ENCODE data around the gene MYOC. TPM values are rescaled to one million over a fixed set of nuclear protein-coding genes. Genes with fewer than 3 reads are reported as not detected.

The MYOC gene
- total and polyA plus RNA-seq, 2 experiments from 2014 or later = not detected

DNA sequence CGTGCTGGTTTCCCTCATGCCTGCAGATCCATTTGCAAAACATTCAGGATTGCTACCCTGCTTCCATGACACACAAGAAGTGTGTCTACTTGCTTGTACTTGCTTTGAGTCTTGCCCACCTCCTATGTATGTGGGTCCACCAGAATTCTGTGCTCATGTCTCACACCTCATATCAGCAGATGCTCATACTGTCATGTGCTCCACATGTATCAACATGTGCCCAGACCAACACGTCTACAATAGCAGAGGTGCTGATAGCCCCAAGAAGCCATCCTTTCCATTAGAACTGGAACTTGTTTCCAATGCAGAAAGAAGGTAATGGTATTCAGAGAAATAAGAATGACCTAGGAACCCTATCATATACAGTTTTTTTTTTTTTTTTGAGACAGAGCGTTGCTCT lies 27.9 kb upstream of the MYOC start:
- no peak overlapping the region for H3K4me2 ChIP-seq (ENCODE audit: unreplicated experiment)
- H3K36me3 ChIP-seq (ENCODE audit: low read depth) = no peaks in the 10 kb centered on the region
- no peak overlapping the region for H3K4me3 ChIP-seq
- in situ Hi-C loops (cut with MboI) = no loop called here
- no peaks in the 10 kb centered on the region for H3F3A ChIP-seq (ENCODE audit: insufficient read depth)
- no peaks in the 10 kb centered on the region for H3K79me2 ChIP-seq (ENCODE audit: insufficient read depth)
- WGBS, 2 experiments (ENCODE audit: low coverage in 1 of 2, low lambda C conversion rate in 2 of 2, missing lambda C conversion rate in 2 of 2) = 72 to 81% methylated on average over 3 of the region's 3 CpGs
- no peaks in the 10 kb centered on the region for H4K20me1 ChIP-seq (ENCODE audit: insufficient read depth)
- no peak for DNase-seq
- no peak overlapping the region for H2AFZ ChIP-seq
- H3K9me2 ChIP-seq (ENCODE audit: insufficient read depth) = no peaks in the 10 kb centered on the region
- TF ChIP-seq EZH2 (IDR thresholded peaks at IDR 0.05; ENCODE audit: insufficient read depth, poor library complexity, severe bottlenecking) (no peak), EZH2phosphoT487 (IDR thresholded peaks at IDR 0.05; ENCODE audit: insufficient read depth, low read depth) (no peak)
- H3K27me3 ChIP-seq (replicated peaks; ENCODE audit: insufficient read depth) = no peaks in the 10 kb centered on the region
- no peak overlapping the region for H3K9ac ChIP-seq
- no peak overlapping the region for H3K27ac ChIP-seq
- H3K4me1 ChIP-seq (ENCODE audit: insufficient read depth) = no peaks in the 10 kb centered on the region
- no peaks in the 10 kb centered on the region for H3K9me3 ChIP-seq (ENCODE audit: low read depth)

DNA sequence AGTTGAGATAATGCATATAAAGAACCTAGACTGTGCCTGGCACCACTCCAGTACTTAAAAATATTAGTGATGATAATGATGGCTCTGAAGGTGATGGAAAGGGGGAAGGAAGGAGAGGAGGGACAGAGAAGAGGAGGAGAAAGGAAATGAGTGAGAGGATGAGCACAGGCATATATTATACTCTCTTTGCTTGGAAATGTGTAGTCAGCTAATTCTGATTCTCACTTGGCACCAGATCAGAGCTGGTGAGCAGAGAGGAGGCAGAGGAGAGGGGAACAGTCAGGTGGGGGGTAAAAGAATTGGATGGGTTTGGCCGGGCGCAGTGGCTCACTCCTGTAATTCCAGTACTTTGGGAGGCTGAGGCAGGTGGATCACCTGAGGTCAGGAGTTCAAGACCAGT lies 24.3 kb upstream of the MYOC start:
- Histone ChIP-seq H3K36me3 (ENCODE audit: low read depth) (no peaks in the 10 kb centered on the region), H3K9me2 (ENCODE audit: insufficient read depth) (no peaks in the 10 kb centered on the region), H4K20me1 (ENCODE audit: insufficient read depth) (no peaks in the 10 kb centered on the region), H3K4me1 (ENCODE audit: insufficient read depth) (no peaks in the 10 kb centered on the region), H3K27me3 (replicated peaks; ENCODE audit: insufficient read depth) (no peaks in the 10 kb centered on the region), H3K4me2 (ENCODE audit: unreplicated experiment) (no peak overlapping the region), H3K27ac (no peak overlapping the region), H3F3A (ENCODE audit: insufficient read depth) (no peaks in the 10 kb centered on the region), H3K79me2 (ENCODE audit: insufficient read depth) (no peaks in the 10 kb centered on the region), H3K9ac (no peak overlapping the region), H3K9me3 (ENCODE audit: low read depth) (no peaks in the 10 kb centered on the region), H2AFZ (no peak overlapping the region), H3K4me3 (no peak overlapping the region)
- DNase-seq = no peak
- WGBS, 2 experiments (ENCODE audit: low coverage in 1 of 2, low lambda C conversion rate in 2 of 2, missing lambda C conversion rate in 2 of 2) = 93 to 95% methylated on average over 2 of the region's 2 CpGs
- TF ChIP-seq EZH2phosphoT487 (IDR thresholded peaks at IDR 0.05; ENCODE audit: insufficient read depth, low read depth) = no peak
- in situ Hi-C loops (cut with MboI) = no loop called here

DNA sequence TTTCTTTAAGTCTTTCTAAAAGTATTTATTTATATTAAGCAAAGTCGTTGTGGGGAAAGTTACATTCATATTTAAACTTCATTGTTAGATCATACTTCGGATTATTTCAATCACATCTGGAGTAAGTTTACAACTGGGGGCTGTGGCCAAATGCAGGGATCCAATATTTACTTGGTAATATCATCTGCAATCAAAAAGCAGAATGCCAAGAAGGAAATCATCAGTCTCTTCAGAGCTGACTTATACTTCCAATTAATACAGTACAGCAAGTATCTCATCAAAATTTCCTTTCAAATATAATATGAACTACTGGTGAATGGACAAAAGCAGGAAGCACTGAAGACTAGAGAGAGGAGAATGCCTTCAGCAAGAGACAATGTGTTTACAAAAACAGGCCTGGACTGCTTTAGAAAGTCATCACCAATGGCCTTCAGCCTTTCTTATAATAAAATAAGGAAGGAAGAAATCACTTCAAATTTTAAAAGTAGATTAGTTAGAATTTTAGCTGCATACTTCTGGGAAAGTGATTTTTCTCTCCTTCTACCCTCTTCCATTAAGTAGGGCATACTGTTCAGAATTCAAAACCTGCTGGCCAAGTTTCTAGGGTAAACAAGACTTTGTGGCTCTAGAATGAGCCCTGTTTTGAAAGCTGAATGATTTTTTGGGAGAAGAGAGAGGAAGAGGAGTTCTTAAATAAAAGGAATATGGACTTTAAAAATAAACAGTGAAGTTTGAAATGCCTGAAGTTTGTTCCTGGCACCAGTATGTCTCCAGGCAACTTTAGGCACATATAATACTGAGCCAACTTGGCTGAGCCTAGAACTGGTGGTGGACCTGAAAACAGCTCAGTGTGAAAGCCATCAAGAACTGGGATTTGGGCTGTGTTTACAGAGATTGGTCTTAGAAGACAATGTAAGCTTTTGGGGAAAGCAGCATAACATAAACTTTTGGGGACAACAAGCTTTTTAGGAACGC lies 22.2 kb upstream of the MYOC start:
- no peaks in the 10 kb centered on the region for H4K20me1 ChIP-seq (ENCODE audit: insufficient read depth)
- no peaks in the 10 kb centered on the region for H3K9me3 ChIP-seq (ENCODE audit: low read depth)
- no peaks in the 10 kb centered on the region for H3K79me2 ChIP-seq (ENCODE audit: insufficient read depth)
- no peak overlapping the region for H3K9ac ChIP-seq
- H3K4me3 ChIP-seq = no peak overlapping the region
- in situ Hi-C loops (cut with MboI) = no loop called here
- H3K27me3 ChIP-seq (replicated peaks; ENCODE audit: insufficient read depth) = no peaks in the 10 kb centered on the region
- no peak for DNase-seq
- WGBS, 2 experiments (ENCODE audit: low coverage in 1 of 2, low lambda C conversion rate in 2 of 2, missing lambda C conversion rate in 2 of 2) = 34 to 37% methylated on average over 3 of the region's 3 CpGs
- no peaks in the 10 kb centered on the region for H3K4me1 ChIP-seq (ENCODE audit: insufficient read depth)
- TF ChIP-seq EZH2 (IDR thresholded peaks at IDR 0.05; ENCODE audit: insufficient read depth, poor library complexity, severe bottlenecking) (no peak), EZH2phosphoT487 (IDR thresholded peaks at IDR 0.05; ENCODE audit: insufficient read depth, low read depth) (no peak)
- no peaks in the 10 kb centered on the region for H3F3A ChIP-seq (ENCODE audit: insufficient read depth)
- H3K27ac ChIP-seq = no peak overlapping the region
- no peaks in the 10 kb centered on the region for H3K36me3 ChIP-seq (ENCODE audit: low read depth)
- H3K9me2 ChIP-seq (ENCODE audit: insufficient read depth) = no peaks in the 10 kb centered on the region
- H2AFZ ChIP-seq = no peak overlapping the region
- no peak overlapping the region for H3K4me2 ChIP-seq (ENCODE audit: unreplicated experiment)

DNA sequence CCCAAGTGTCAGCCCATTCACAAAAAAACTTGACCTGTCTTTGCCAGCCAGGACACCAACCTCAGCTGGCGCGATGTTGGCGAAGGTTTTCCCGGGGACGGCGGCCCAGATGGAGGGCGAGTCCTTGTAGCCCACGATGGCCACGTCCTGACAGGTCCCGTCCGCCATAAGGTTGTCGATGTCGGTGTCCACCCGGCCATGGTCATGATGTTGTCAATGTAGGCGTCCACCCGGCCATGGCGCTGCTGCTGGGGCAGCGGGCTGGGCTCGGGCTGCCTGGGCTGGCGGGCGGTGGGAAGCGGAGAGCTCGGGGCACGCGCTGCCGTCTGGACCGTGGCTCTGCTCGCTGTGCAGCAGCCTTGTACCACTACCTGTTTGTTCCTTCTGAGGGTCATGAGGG lies 18.3 kb upstream of the MYOC start:
- Histone ChIP-seq H4K20me1 (ENCODE audit: insufficient read depth) (no peaks in the 10 kb centered on the region), H3K36me3 (ENCODE audit: low read depth) (no peaks in the 10 kb centered on the region), H3K27ac (no peak overlapping the region), H3K4me3 (no peak overlapping the region), H3K9me3 (ENCODE audit: low read depth) (no peaks in the 10 kb centered on the region), H3K27me3 (replicated peaks; ENCODE audit: insufficient read depth) (no peaks in the 10 kb centered on the region), H3K4me2 (ENCODE audit: unreplicated experiment) (no peak overlapping the region), H3K9ac (no peak overlapping the region), H3K9me2 (ENCODE audit: insufficient read depth) (no peaks in the 10 kb centered on the region), H3K79me2 (ENCODE audit: insufficient read depth) (no peaks in the 10 kb centered on the region), H3K4me1 (ENCODE audit: insufficient read depth) (no peaks in the 10 kb centered on the region), H3F3A (ENCODE audit: insufficient read depth) (no peaks in the 10 kb centered on the region), H2AFZ (no peak overlapping the region)
- TF ChIP-seq EZH2phosphoT487 (IDR thresholded peaks at IDR 0.05; ENCODE audit: insufficient read depth, low read depth) = no peak
- no peak for TF ChIP-seq EZH2 (IDR thresholded peaks at IDR 0.05; ENCODE audit: insufficient read depth, poor library complexity, severe bottlenecking)
- in situ Hi-C loops (cut with MboI) = no loop called here
- WGBS, 2 experiments (ENCODE audit: low coverage in 1 of 2, low lambda C conversion rate in 2 of 2, missing lambda C conversion rate in 2 of 2) = 94 to 96% methylated on average over 20 to 21 of the region's 28 CpGs
- DNase-seq = no peak

Measured in GM23248 (cell line).